ENCODE results near the gene MAPKBP1.

Gene MAPKBP1

DNA sequence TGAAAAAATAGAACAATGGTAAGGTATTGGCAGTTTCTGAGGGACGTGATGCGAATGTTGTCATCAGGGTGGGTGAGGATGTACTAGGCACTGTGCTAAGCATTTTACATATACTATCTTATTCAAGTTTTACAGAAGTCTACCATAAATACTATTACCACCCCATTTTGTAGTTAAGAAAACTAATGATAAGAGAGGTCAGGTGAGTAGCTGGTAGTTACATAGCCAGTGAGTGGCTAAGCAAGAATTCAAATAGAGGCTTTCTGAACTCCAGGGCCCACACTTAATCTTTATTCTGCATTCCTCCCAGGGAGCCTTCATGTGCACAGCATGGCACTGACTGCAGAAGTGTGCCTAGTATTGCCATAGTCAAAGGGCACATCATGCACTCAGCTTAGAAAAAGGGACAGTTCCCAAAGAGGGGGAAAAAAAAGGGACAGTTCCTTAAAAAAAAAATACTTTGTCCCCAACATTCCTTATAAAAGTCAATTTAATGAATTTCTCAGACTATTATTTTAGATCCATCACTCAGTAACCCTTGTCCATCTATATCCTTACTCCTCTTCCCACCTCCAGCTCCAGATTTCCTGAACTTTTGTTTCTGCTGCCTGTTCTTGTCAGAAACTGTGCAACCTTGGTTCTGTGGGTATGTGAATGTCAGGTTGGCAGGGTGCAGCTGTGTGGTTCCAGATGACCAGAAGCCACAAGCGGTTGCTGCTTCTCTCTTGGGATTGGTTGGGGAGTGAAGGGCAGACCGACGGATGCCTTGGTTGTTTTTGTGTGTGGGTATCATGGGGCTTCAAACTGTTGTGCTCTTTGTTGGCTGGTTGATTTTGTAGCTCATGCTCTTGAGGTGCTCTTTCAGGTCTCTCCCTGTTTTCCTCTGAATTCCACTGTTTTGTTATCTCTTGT, 8.3 kb downstream of the MAPKBP1 start:
- DNase-seq = no peak

- no peak for DNase-seq
Measured at GRCh38 chr15:41783296-41783695, 9.0 kb downstream of the MAPKBP1 start.

DNA sequence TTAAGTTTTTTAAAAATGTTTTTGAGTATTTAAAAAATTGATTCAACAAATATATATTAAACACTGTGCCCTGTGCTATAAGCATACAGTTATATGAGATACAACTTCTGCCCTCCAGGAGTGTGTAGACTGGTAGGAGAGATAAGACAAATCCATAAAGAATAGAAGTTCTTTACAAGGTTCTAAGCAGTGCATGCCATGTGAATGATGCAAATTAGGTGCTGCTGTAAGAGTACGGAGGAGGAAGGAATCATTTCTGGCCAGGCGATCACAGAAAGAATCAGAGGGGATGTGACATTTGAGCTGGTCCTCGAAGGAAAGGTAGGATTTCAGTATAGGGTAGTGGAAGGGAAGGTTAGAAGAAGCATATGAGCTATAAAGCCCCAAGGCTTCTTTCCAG, 14.0 kb downstream of the MAPKBP1 start:
- no peak for DNase-seq

DNA sequence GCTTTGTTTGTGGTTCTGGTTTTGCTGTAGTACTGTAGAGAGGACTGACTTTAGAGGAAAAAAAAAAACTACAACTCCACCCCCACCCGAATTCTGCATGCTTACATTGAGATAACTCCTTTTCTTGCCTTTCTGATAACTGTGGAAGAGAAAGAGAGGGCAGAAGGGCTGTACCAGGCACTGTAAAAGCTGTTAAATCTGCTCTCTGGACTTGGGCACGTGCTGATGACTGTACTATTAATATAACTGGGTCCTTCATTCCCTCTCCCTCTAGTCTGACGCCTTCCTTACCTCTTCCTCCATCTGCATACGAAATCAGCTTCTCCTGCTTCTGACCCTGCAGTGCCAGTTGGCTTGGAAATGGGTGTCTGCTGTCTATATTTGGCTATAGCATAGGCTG, 15.0 kb downstream of the MAPKBP1 start:
- DNase-seq = no peak

- no peak for DNase-seq
Measured at GRCh38 chr15:41789662-41790061, 15.4 kb downstream of the MAPKBP1 start.

GRCh38 chr15:41790169-41790568, 15.9 kb downstream of the MAPKBP1 start:
- DNase-seq = no peak

GRCh38 chr15:41790756-41791546, 16.7 kb downstream of the MAPKBP1 start:
- DNase-seq = no peak

DNA sequence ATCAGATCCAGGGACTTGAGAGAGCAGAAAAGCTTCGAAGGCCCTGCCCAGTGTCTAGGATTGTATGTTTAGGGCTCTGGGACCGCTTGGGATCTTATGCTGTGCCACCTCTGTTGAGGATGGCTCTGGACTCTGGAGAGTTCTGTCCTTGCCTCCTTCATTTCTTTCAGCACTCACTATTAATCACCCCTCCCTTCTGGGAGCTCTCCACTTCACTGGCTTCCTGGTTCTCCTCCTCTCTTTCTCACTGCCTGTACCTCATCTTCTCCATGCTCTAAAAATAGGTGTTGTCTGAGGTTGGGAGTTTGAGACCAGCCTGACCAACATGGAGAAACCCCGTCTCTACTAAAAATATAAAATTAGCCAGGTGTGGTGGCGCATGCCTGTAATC, 17.3 kb downstream of the MAPKBP1 start:
- DNase-seq = no peak

- peak; percentile 67 for DNase-seq
Measured at GRCh38 chr15:41792000-41792637, 17.8 kb downstream of the MAPKBP1 start.

- no peak for DNase-seq
Measured at GRCh38 chr15:41794081-41794480, 19.8 kb downstream of the MAPKBP1 start.

- DNase-seq = no peak
Measured at GRCh38 chr15:41795996-41796856, 21.9 kb downstream of the MAPKBP1 start.

DNA sequence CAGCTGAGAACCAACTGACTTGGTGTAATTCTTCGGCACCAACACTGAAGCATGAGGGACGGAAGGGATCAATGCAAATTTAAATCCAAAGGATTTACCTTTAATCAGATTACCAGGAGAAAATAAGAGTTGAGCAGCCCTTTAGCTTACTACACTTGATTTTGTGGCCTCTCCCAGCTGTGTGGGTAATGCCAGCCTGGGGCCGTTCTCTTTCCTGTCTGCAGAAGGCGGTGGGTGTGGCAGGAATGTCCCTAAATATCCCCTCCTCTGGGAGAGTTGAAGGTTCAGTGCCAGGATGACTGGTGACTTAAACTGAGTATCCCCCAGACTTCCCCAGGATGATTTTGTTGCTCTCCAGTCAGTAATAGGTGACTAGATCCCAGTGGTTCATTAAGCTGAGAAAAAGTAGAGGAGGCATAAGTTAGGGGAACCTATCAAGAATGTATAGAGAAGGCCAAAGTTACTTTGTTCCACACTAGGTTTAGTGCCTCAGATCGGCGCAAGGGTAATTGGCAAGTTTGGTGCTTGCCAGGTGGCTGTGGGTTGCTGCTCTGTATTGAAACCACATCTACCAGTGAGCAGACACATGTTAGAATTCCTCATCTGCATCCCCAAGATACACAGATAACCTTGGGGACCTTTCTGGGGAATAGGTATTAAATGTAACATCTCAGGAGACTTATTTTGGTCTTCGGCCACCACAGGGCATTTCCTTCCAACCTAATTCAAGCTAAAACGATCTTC, 23.1 kb downstream of the MAPKBP1 start:
- DNase-seq = no peak

DNA sequence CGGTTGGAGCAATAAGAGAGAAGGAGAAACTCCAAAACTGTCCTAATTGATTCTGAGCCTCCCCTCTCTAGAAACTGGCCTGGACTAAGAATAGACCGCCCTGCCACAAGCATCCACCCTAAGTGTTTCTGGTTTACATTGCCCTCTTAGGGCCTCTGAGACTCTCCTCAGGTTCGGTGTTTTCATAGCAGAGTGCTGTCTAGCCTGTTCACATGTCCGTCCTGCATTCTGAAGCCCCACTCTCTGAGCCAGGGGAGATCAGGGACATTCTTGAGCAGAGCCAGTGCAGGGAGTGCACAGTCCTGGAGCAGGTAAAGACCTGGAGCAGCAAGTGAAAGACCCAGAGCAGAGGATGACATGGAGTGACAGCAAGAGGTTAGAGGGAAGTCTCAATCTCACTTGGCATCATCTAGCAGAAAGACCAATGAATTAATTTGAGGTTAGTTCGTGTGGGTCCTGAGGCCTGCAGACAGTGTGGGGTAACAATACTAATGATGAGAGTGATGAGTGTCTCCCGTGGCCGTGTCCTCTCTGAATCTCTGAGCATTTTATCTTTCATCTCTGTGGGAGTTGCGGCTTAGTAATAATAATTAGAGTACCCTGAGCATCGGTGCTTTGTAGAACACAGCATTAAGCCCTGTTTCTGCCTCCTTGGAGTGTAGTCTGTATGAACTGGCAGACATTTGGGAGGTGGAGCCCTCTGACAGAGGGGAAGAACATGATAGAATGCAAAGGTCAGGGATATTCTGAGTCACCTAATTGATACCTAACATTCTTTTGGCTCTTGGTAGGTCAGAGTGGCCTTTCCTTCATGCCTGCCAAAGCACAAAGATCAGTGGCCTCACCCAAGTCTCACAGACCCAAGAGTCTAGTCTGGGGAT, 24.6 kb downstream of the MAPKBP1 start:
- DNase-seq = no peak

- DNase-seq = no peak
Measured at GRCh38 chr15:41799488-41799805, 25.2 kb downstream of the MAPKBP1 start.

DNA sequence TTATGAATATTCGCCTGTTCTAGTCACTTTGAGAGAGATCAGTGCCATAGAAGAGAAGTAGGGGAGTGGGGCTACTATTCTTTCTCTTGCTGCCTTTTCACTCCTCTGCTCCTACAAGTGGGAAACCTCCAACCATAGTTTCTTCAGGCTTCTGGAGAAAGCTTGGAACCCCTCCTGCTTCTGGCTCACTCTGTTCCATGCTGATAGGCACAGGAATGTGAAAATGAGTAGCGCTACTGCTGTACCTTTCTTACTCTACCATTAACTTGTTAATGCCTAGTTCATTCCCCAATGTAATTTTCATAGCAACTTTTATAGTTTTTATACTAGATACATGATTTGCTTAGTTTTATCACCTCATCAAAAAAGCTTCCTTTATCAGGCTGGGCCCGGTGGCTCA, 26.9 kb downstream of the MAPKBP1 start:
- DNase-seq = no peak

DNA sequence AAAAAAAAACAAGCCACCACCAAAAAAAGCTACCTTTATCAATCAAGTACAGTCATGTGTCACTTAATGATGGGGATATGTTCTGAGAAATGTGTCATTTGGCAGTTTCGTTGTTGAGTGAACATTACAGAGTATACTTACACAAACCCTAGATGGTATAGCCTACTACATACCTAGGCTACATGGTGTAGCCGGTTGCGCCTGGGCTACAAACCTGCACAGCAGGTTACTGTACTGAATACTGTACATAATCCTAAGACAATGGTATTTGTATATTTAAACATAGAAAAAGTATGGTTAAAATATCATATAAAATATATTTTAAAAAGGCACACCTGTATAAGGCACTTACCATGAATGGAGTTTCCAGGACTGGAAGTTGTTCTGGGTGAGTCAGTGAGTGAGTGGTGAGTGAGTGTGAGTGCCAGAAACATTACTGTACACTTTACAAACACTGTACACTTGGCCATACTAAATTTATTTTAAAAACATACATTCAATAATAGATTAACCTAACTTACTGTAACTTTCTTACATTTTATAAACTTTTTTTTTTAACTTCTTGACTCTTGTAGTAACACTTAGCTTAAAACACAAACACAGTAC, 27.7 kb downstream of the MAPKBP1 start:
- DNase-seq = no peak

DNA sequence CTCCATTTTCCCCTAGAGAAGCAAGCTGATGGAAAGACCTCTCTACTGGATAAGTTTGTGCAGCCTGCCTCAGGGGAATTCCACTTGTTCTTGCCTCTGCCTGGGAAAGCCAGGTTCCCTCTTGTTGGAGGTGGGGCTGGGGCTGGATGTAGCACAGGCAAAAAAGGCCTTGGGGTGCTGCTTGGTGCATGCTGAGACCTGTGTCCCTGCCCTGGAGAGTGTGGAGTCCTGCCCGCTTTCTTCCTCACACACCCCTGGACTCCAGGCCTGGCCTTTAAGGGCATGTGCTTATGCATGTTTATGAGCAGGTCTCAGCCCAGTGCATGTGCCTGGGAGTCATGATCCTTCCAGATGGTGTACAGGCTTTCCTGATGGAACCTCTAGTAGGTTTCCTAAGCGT, 30.1 kb downstream of the MAPKBP1 start:
- no peak for DNase-seq

DNA sequence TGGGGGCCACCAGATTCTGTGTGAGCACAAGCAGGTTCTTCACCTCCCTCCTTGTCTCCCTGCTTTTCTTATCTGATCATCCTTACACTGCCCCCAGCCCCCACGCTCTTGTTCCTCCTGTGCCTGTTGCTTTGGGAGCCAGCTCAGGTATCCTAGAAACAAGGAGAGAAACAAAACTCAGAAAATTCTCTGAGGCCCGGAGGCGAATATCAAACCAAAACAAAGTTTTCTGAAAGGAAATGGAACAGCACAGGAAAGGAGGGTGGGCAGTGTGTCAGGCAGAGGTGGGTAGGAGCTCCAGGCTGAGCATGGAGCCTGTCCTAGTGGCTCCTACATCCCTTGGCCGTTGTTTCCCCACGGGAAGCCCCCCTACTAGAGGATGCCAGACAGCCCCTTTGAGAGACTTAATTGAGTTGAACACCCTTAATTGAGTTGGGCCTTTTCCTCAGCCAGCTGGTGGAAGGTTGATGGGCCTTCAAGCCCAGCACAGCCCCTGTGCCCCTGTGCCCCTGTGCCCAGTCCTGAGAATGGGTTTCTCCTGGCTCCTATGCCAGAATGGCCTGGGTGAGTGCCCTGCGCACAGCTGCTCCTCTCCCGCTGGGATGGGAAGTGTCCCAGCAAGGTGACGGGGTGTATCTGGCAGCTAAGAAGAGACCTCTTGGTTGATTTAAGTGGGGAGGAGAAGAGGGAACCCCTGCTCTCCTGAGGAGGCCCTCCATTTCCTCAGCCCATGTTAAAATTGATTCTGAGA, 30.8 kb downstream of the MAPKBP1 start:
- no peak for DNase-seq

GRCh38 chr15:41805711-41806110, 31.4 kb downstream of the MAPKBP1 start:
- no peak for DNase-seq
